Lung (tissue), 12 donors: ENCODE results near the gene CFAP61. TPM values are rescaled to one million over a fixed set of nuclear protein-coding genes. Genes with fewer than 3 reads are reported as not detected.

ENCODE experiments used
- ATAC-seq: fragments of 200-7000 bp; cut with Tn5 transposase; one replicate; pipeline ENCODE4 v1.9.1; 2020; ENCODE audit warnings: moderate number of reproducible peaks; ENCODE audit not compliant: insufficient read depth, low FRiP score
- DNase-seq, 3 donors: peaks; one replicate each; pipeline ENCODE4 v3.0.0-alpha.2; 2013 to 2017
- H3K27ac ChIP-seq, 2 donors: one replicate each; pipeline ENCODE4 v1.5.1; 2013; ENCODE audit warnings: mild to moderate bottlenecking in 2 of 2, moderate library complexity in 2 of 2, control low read depth in 1 of 2, inconsistent platforms in 1 of 2, low read depth in 1 of 2, low read length in 1 of 2
- H3K27me3 ChIP-seq, 3 donors: one replicate each; pipeline ENCODE4 v1.5.1; 2013; ENCODE audit warnings: low read length in 2 of 3; ENCODE audit not compliant: control insufficient read depth in 3 of 3, insufficient read depth in 3 of 3
- H3K36me3 ChIP-seq, 4 donors: one replicate each; pipeline ENCODE4 v1.5.1; 2013; ENCODE audit warnings: low read length in 4 of 4, mild to moderate bottlenecking in 1 of 4, moderate library complexity in 1 of 4; ENCODE audit not compliant: control insufficient read depth in 4 of 4, insufficient read depth in 4 of 4
- H3K4me1 ChIP-seq, 5 donors: one replicate each; pipeline ENCODE4 v1.5.1; 2013; ENCODE audit warnings: low read length in 5 of 5, mild to moderate bottlenecking in 2 of 5, moderate library complexity in 1 of 5; ENCODE audit not compliant: control insufficient read depth in 5 of 5, insufficient read depth in 5 of 5
- H3K4me3 ChIP-seq: one replicate; pipeline ENCODE4 v1.5.1; 2013; ENCODE audit warnings: mild to moderate bottlenecking, control low read depth, moderate library complexity
- H3K9ac ChIP-seq, 2 donors: one replicate each; pipeline ENCODE4 v1.5.1; 2013; ENCODE audit warnings: low read length in 2 of 2, control low read depth in 1 of 2; ENCODE audit not compliant: insufficient read depth in 1 of 2
- H3K9me3 ChIP-seq, 4 donors: one replicate each; pipeline ENCODE4 v1.5.1; 2013; ENCODE audit warnings: low read length in 3 of 4, mild to moderate bottlenecking in 1 of 4, moderate library complexity in 1 of 4; ENCODE audit not compliant: control insufficient read depth in 4 of 4, insufficient read depth in 3 of 4
- WGBS, 2 donors: extraction: QIAGEN DNeasy Blood & Tissue Kit; methylation state at CpG; one replicate each; pipeline ENCODE4 v1.1.7; 2013; 5-methylcytosine and 5-hydroxymethylcytosine counted together
- polyA plus RNA-seq, 2 donors: library from polyadenylated mRNA; stranded (reverse); fragments of 200-250 nt; gene quantifications; one replicate each; pipeline ENCODE4 v1.2.1, GENCODE V29; 2013
- total RNA-seq, 2 donors: library from RNA; depleted of rRNA in 1 of 2; stranded (reverse); fragments of >200 nt in 1 of 2; gene quantifications; one replicate each; pipeline ENCODE4 v1.2.1, GENCODE V29; 2014 to 2021
- TF ChIP-seq, protein P1 (sequence below): IDR thresholded peaks from 2 replicates; pipeline ENCODE4 v1.5.1; 2012; ENCODE audit warnings: mild to moderate bottlenecking; ENCODE audit errors: control extremely low read depth, extremely low read depth
- donor health status: control.
- donor health status: control.
- donor health status: Bipolar disorder and iron deficiency.
- donor health status: healthy.
- donor health status: DM: yes; HTN: yes; CAD: no.

Gene CFAP61
- total and polyA plus RNA-seq, 4 donors = 2.0 to 15.4 (median 6.5) TPM

DNA sequence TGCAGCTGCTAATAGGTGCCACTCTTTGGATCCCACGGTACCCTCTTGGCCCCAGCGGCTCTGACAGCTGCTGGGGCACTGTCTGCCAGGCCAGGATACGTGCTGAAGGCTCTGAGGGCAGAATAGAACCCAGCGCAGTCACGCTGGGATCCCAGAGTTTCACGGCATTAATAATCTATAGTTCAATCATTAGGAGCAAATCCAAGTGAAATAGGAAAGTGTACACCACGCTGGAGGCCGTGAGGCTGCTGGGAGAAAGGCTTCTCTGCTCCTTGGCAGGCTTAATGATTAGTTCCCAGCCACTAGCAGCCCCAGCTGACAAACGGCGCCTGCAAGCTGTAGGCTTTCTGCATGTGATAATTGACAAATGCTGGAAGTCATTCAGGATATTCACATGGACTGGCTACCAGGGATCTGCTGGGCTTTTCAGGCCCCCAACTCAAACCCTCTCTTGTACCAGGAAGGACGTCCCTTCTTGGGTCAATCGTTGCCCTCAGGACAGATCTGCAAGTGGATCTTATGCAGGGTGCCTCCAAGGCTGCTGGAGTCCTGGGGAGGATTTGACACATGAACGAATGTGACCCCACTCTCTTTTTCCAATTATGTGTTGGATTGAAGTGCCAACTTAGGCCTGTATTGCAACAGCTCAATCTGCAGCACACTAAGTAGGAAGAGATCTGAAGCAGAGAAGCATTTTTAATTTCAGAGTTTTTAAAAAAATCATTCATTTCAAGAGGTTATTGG is 265.5 kb downstream of the CFAP61 start:
- Histone ChIP-seq H3K27me3 (no peaks in the 10 kb centered on the region), H3K36me3 (no peaks in the 10 kb centered on the region), H3K9me3 (peaks cover 0 to 13% (median 4%) of the 10 kb centered on the region in 4 donors), H3K4me3 (no peak overlapping the region), H3K27ac (no peak overlapping the region), H3K9ac (no peak overlapping the region), H3K4me1 (peaks cover 0 to 24% (median 0%) of the 10 kb centered on the region in 5 donors)
- WGBS, 2 donors = 63 to 66% methylated on average over 13 of the region's 13 CpGs
- TF ChIP-seq, protein P1, sequence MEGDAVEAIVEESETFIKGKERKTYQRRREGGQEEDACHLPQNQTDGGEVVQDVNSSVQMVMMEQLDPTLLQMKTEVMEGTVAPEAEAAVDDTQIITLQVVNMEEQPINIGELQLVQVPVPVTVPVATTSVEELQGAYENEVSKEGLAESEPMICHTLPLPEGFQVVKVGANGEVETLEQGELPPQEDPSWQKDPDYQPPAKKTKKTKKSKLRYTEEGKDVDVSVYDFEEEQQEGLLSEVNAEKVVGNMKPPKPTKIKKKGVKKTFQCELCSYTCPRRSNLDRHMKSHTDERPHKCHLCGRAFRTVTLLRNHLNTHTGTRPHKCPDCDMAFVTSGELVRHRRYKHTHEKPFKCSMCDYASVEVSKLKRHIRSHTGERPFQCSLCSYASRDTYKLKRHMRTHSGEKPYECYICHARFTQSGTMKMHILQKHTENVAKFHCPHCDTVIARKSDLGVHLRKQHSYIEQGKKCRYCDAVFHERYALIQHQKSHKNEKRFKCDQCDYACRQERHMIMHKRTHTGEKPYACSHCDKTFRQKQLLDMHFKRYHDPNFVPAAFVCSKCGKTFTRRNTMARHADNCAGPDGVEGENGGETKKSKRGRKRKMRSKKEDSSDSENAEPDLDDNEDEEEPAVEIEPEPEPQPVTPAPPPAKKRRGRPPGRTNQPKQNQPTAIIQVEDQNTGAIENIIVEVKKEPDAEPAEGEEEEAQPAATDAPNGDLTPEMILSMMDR = no peak
- peak; percentile 48 to 86 (median 71) for DNase-seq
- no peak for ATAC-seq

DNA sequence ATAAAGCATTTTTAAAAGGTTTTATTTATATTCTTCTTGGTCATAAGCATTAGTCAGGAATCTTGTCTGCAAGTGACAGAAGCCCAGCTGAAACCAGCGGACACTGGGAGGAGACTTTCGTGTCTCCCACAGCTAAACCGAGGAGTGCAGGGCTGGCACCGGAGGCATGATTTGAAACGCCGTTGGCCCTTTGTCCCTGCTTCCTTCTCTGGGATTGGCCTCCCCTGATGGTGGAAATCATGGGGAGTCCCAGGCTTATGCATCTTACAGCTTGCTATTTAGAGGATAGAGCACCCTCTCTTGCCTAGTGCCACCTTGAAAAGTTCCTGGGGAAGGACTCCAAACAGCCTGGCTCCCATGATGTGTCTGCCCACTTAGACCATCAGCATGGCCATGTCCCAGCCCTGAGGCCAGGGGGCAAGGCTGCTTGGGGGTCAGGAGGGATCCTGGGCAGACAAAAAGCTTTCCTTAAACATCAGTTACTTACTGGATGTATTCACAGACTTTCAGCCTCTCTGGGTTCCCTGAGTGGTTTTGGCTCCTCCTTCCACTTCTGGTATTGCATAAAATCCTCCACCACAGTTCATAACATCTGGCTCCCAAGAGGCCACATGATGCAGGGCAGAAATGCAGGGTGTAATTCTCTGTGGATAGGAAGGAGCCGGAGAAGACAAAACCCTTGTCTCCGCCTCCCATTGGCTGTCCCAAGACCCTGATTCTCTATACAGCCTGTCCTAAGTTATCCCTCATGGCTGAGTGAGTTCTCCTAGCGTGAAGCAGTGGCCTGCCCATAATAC is 266.2 kb downstream of the CFAP61 start:
- Histone ChIP-seq H3K36me3 (no peaks in the 10 kb centered on the region), H3K27ac (no peak overlapping the region), H3K27me3 (no peaks in the 10 kb centered on the region), H3K9me3 (peaks cover 0 to 10% (median 4%) of the 10 kb centered on the region in 4 donors), H3K9ac (no peak overlapping the region), H3K4me1 (peaks cover 0 to 24% (median 0%) of the 10 kb centered on the region in 5 donors), H3K4me3 (no peak overlapping the region)
- TF ChIP-seq, protein P1 = no peak
- 59 to 62% methylated on average over 9 of the region's 9 CpGs for WGBS, 2 donors
- ATAC-seq (no peak), DNase-seq (peak in 2 of 3 donors; percentile 66 to 80)

DNA sequence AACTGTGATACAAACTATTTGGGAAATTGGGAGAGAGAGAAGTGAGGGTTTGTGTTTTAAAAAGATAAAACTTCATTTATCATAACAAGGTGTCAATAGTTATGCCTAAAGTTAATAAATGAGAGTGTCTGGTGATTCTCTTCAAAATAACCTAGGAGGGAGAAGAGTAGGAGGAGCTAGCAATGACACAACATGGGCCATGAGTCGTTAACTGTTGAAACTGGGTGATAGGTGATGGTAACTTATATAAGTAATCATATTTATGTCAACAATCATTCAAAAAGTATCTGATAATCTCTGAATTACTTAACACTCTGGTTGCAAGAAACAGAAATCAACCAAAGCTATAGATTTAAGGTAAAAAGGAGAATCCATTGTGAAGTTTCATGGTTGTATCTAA is 268.8 kb downstream of the CFAP61 start:
- Histone ChIP-seq H3K36me3 (no peaks in the 10 kb centered on the region), H3K4me3 (no peak overlapping the region), H3K9ac (no peak overlapping the region), H3K27ac (no peak overlapping the region), H3K9me3 (peaks cover 0 to 9% (median 3%) of the 10 kb centered on the region in 4 donors), H3K4me1 (peaks cover 0 to 24% (median 0%) of the 10 kb centered on the region in 5 donors), H3K27me3 (no peaks in the 10 kb centered on the region)
- TF ChIP-seq, protein P1 = no peak
- WGBS, 2 donors = 78 to 79% methylated on average over 1 of the region's 1 CpG
- DNase-seq (no peak), ATAC-seq (no peak)
